Measurements from ENCODE around the gene ACE.
"Not testable (repeated sequence)": the region's sequence is repeated elsewhere in the genome, so short reads cannot be mapped to it uniquely, and the experiment has no call there.

The ACE gene

DNA sequence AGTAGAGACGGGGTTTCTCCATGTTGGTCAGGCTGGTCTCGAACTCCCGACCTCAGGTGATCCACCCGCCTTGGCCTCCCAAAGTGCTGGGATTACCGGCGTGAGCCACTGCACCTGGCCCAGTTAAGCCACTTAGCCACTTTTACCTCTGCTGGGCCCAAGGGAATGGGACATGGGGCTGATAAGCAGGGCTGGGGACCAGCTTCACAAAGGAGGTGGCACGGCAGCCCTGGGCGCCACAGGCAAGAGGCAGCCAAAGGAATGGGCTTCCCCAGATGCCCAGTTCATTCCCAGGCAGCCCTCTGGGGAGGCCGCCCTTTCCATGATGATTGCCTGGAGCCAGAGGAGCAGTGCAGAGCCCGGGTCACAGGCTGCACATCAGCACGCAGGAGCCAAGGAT, 25.7 kb upstream of the ACE start:
- DNase-seq (ENCODE audit: low read depth, low spot score): no peak
- H3K36me3 ChIP-seq (ENCODE audit: insufficient read depth, insufficient read length, low read length): no peaks in the 10 kb centered on the region
- TF ChIP-seq SUZ12 (IDR thresholded peaks at IDR 0.05; ENCODE audit: extremely low read depth, insufficient read depth, insufficient read length) (no peak), ZNF274 (IDR thresholded peaks at IDR 0.05; ENCODE audit: low read depth, low read length) (no peak), YY1 (IDR thresholded peaks at IDR 0.05; ENCODE audit: insufficient read depth, insufficient read length) (no peak)
- H3K9me3 ChIP-seq (ENCODE audit: insufficient read depth, low read length): no peaks in the 10 kb centered on the region
- H3K27me3 ChIP-seq (ENCODE audit: insufficient read depth, insufficient read length): no peaks in the 10 kb centered on the region
- H3K9ac ChIP-seq (ENCODE audit: insufficient read length, low read depth): no peak overlapping the region
- no peak overlapping the region for H3K4me3 ChIP-seq (ENCODE audit: insufficient read length, low read depth)
- peaks cover 7% of the 10 kb centered on the region for H3K4me1 ChIP-seq (ENCODE audit: insufficient read depth, insufficient read length)

DNA sequence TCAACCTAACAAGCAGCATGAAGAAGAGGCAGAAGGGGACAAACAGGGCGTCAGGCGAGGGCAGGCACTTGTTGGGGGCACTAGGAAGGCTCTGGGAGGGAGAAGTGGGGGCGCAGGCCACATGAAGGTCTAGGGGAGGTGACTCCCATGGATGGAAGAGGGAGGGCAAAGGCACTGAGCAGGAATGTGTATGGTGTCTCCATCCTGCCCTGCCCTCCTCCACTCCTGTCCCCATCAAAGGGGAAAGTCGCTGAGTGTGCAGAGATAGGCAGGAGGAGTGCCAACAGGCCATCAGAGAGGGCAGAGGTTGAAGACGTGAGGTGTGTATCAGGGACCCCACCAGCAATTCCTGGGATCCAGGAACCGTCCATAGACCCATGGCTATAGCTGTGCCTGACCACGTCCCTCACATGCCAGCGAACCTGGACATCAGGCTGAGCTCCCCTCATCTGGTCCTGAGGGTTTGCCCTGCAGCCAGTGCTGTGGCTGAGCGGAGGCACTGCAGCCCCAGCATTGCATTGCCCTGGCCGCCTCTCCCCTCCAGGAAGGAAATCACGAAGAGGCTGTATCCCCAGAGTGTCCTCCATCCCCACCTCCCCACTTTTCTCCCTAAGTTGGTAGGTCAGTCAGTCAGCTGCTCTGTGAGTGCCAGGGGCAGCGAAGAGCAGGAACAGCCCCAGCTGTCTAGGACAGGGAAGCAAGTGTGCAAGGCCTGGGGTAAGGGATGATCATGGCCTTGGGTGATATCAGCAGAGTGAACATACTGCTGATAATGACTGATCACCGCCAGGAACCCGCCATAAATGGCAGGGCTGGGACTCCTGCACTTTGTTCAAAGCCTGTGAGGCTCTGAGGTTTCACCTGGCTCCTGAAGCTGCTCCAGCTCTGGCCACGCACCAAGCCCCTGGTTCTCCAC, 24.6 kb upstream of the ACE start:
- no peak for DNase-seq (ENCODE audit: low read depth, low spot score)
- Histone ChIP-seq H3K9ac (ENCODE audit: insufficient read length, low read depth) (no peak overlapping the region), H3K4me3 (ENCODE audit: insufficient read length, low read depth) (no peak overlapping the region), H3K27me3 (ENCODE audit: insufficient read depth, insufficient read length) (no peaks in the 10 kb centered on the region), H3K36me3 (ENCODE audit: insufficient read depth, insufficient read length, low read length) (no peaks in the 10 kb centered on the region), H3K9me3 (ENCODE audit: insufficient read depth, low read length) (no peaks in the 10 kb centered on the region), H3K4me1 (ENCODE audit: insufficient read depth, insufficient read length) (peaks cover 7% of the 10 kb centered on the region)
- TF ChIP-seq YY1 (IDR thresholded peaks at IDR 0.05; ENCODE audit: insufficient read depth, insufficient read length): no peak
- no peak for TF ChIP-seq SUZ12 (IDR thresholded peaks at IDR 0.05; ENCODE audit: extremely low read depth, insufficient read depth, insufficient read length)
- no peak for TF ChIP-seq ZNF274 (IDR thresholded peaks at IDR 0.05; ENCODE audit: low read depth, low read length)

DNA sequence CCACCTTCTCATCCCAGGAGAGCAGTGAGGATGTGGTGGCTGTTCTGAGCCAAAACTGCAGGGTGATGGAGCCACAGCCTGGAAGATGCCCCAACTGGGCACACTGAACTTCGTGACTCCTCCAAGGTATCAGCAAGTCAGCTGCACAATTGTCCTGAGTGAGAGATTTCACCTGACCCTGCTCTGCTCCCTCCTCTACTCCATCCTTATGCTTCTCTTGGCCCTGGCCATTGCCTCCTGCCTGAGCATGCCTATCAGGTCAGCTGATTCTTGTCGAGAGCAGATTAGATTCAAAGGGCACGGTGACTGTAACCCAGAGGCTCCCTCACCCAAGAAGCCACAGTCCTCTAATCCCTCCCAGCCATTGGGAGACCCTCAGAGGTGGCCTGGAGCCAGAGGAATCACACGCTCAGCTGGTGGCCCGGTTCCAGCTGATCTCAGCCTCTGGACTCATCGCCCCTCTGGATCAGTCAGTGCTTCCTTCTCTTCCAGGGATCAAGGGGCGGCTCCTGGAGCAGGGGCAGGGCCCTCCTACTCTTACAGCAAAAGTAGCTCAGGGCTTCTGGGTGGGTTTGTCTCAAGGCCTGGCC, 23.8 kb upstream of the ACE start:
- no peak for DNase-seq (ENCODE audit: low read depth, low spot score)
- H3K27me3 ChIP-seq (ENCODE audit: insufficient read depth, insufficient read length): no peaks in the 10 kb centered on the region
- TF ChIP-seq YY1 (IDR thresholded peaks at IDR 0.05; ENCODE audit: insufficient read depth, insufficient read length): no peak
- TF ChIP-seq ZNF274 (IDR thresholded peaks at IDR 0.05; ENCODE audit: low read depth, low read length): no peak
- TF ChIP-seq SUZ12 (IDR thresholded peaks at IDR 0.05; ENCODE audit: extremely low read depth, insufficient read depth, insufficient read length): no peak
- H3K36me3 ChIP-seq (ENCODE audit: insufficient read depth, insufficient read length, low read length): no peaks in the 10 kb centered on the region
- no peak overlapping the region for H3K9ac ChIP-seq (ENCODE audit: insufficient read length, low read depth)
- peaks cover 7% of the 10 kb centered on the region for H3K4me1 ChIP-seq (ENCODE audit: insufficient read depth, insufficient read length)
- no peaks in the 10 kb centered on the region for H3K9me3 ChIP-seq (ENCODE audit: insufficient read depth, low read length)
- H3K4me3 ChIP-seq (ENCODE audit: insufficient read length, low read depth): no peak overlapping the region

DNA sequence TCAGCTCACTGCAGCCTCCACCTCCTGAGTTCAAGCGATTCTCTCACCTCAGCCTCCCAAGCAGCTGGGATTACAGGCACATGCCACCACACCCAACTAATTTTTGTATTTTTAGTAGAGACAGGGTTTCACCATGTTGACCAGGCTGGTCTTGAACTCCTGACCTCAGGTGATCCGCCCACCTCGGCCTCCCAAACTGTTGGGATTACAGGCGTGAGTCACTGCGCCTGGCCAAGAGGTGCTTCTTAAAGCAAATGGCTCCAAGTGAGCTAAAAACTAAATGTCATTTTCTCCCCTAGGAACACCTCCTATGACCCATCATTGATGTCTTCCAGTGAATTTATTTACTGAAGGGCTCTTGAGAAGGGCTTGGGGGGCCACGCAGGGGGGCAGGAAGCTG, 22.5 kb upstream of the ACE start:
- H3K9ac ChIP-seq (ENCODE audit: insufficient read length, low read depth); H3K36me3 ChIP-seq (ENCODE audit: insufficient read depth, insufficient read length, low read length); H3K9me3 ChIP-seq (ENCODE audit: insufficient read depth, low read length); H3K4me3 ChIP-seq (ENCODE audit: insufficient read length, low read depth); DNase-seq (ENCODE audit: low read depth, low spot score); H3K27me3 ChIP-seq (ENCODE audit: insufficient read depth, insufficient read length); H3K4me1 ChIP-seq (ENCODE audit: insufficient read depth, insufficient read length): not testable (repeated sequence)

DNA sequence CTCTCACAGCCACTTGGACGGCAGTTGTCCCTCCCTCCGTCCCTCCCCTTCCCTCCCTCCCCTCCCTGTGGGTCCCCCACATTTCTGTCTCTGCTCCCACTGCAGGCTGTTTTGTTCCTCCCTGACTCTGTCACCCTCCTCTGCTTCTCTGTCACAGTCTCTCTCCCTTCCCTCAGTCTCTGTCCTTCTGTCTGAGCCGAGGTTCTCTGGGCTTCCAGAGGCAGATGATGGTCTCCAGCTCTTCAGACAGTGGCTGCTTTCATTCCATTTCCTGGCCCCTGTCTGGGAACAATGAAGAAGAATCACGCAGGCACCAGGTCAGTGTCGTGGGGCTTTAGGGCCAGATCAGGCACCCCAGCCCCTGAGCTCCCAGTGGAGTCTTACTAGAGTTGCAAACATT, 21.9 kb upstream of the ACE start:
- no peak overlapping the region for H3K9ac ChIP-seq (ENCODE audit: insufficient read length, low read depth)
- TF ChIP-seq ZNF274 (IDR thresholded peaks at IDR 0.05; ENCODE audit: low read depth, low read length) (no peak), SUZ12 (IDR thresholded peaks at IDR 0.05; ENCODE audit: extremely low read depth, insufficient read depth, insufficient read length) (no peak), YY1 (IDR thresholded peaks at IDR 0.05; ENCODE audit: insufficient read depth, insufficient read length) (no peak)
- no peak overlapping the region for H3K4me3 ChIP-seq (ENCODE audit: insufficient read length, low read depth)
- no peaks in the 10 kb centered on the region for H3K27me3 ChIP-seq (ENCODE audit: insufficient read depth, insufficient read length)
- DNase-seq (ENCODE audit: low read depth, low spot score): no peak
- no peaks in the 10 kb centered on the region for H3K9me3 ChIP-seq (ENCODE audit: insufficient read depth, low read length)
- peaks cover 10% of the 10 kb centered on the region for H3K4me1 ChIP-seq (ENCODE audit: insufficient read depth, insufficient read length)
- H3K36me3 ChIP-seq (ENCODE audit: insufficient read depth, insufficient read length, low read length): no peaks in the 10 kb centered on the region

DNA sequence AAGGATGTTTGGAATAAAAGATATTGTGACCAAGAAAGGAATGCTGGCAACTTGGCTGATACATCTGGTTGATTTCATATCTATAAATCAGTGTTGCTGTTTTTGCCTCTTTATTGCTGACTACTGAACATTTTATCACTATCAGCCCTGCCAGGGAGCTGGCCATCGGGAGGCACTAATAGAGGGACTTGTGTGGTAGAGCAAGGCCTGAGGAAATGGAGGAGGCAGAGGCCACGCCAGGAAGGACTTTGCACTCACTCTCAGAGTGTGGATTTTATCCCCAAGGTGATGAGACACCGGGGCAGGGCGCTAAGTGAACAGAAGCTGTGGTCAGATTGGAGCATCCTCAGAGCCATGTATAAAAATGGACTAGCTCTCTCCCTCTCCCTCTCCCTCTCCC, 21.4 kb upstream of the ACE start:
- Histone ChIP-seq H3K4me3 (ENCODE audit: insufficient read length, low read depth) (no peak overlapping the region), H3K9ac (ENCODE audit: insufficient read length, low read depth) (no peak overlapping the region), H3K27me3 (ENCODE audit: insufficient read depth, insufficient read length) (no peaks in the 10 kb centered on the region), H3K36me3 (ENCODE audit: insufficient read depth, insufficient read length, low read length) (no peaks in the 10 kb centered on the region), H3K4me1 (ENCODE audit: insufficient read depth, insufficient read length) (peaks cover 11% of the 10 kb centered on the region), H3K9me3 (ENCODE audit: insufficient read depth, low read length) (no peaks in the 10 kb centered on the region)
- DNase-seq (ENCODE audit: low read depth, low spot score): no peak
- TF ChIP-seq SUZ12 (IDR thresholded peaks at IDR 0.05; ENCODE audit: extremely low read depth, insufficient read depth, insufficient read length) (no peak), ZNF274 (IDR thresholded peaks at IDR 0.05; ENCODE audit: low read depth, low read length) (no peak), YY1 (IDR thresholded peaks at IDR 0.05; ENCODE audit: insufficient read depth, insufficient read length) (no peak)

DNA sequence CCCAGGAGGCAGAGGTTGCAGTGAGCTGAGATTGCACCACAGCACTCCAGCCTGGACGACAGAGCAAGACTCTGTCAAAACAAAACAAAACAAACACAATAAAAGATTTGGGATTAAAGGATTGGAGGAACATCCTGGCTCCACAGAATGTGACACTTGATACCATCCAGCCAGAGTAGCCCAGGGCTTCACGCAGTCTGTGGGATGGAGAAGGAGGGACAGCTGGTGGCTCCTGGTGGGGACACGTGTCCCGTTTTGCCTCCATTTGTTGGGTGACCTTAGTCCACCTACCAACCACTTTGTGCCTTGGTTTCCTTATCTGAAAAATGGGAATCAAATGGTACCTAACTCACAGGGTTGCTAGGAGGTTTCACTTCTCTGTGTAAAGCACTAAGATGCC, 18.4 kb upstream of the ACE start:
- TF ChIP-seq SUZ12 (IDR thresholded peaks at IDR 0.05; ENCODE audit: extremely low read depth, insufficient read depth, insufficient read length) (no peak), ZNF274 (IDR thresholded peaks at IDR 0.05; ENCODE audit: low read depth, low read length) (no peak), YY1 (IDR thresholded peaks at IDR 0.05; ENCODE audit: insufficient read depth, insufficient read length) (no peak)
- Histone ChIP-seq H3K4me1 (ENCODE audit: insufficient read depth, insufficient read length) (peaks cover 7% of the 10 kb centered on the region), H3K9ac (ENCODE audit: insufficient read length, low read depth) (no peak overlapping the region), H3K9me3 (ENCODE audit: insufficient read depth, low read length) (no peaks in the 10 kb centered on the region), H3K4me3 (ENCODE audit: insufficient read length, low read depth) (no peak overlapping the region), H3K36me3 (ENCODE audit: insufficient read depth, insufficient read length, low read length) (no peaks in the 10 kb centered on the region), H3K27me3 (ENCODE audit: insufficient read depth, insufficient read length) (no peaks in the 10 kb centered on the region)
- DNase-seq (ENCODE audit: low read depth, low spot score): no peak
